Right ventricle myocardium inferior (tissue), 1 donor: Measurements from ENCODE around the gene ZDHHC5. TPM values are rescaled to one million over a fixed set of nuclear protein-coding genes. Genes with fewer than 3 reads are reported as not detected.

Source experiments
- microRNA-seq: library from miRNA; unstranded; fragments of <30 nt; microRNA quantifications from one replicate; pipeline ENCODE4 v1.2.0, GENCODE V29; 2020
- total RNA-seq: library from RNA; stranded (reverse); fragmentation: NEBNext Ultra II Directional; extraction: Animal tissue kit (Norgen Biotek cat#: 25700); gene quantifications from one replicate; pipeline ENCODE4 v1.2.1, GENCODE V29; 2021
- donor health status: DM: no; HTN: yes; CAD: no; lungs with severe emphysema.

ZDHHC5 gene
- total RNA-seq, 1 donor from 2014 or later = 44.9 TPM

Small RNA genes within 50 kb of the gene (microRNA-seq; reads per million reads assigned to microRNA genes)
- gene MIR130A = 10,313 reads per million, percentile 95 among the genes with 10 or more reads in this experiment

Other genes starting within 250 kb of the ZDHHC5 start
- 22.4 TPM for gene SLC43A3, start 241.0 kb upstream of the ZDHHC5 start, total RNA-seq
- gene RTN4RL2, start 207.6 kb upstream of the ZDHHC5 start, total RNA-seq = 1.6 TPM
- 6.4 TPM for gene SLC43A1, start 152.4 kb upstream of the ZDHHC5 start, total RNA-seq
- gene TIMM10, start 137.4 kb upstream of the ZDHHC5 start, total RNA-seq = 58.1 TPM
- not detected for gene SMTNL1, start 130.5 kb upstream of the ZDHHC5 start, total RNA-seq
- 19.2 TPM for gene UBE2L6, start 100.4 kb upstream of the ZDHHC5 start, total RNA-seq
- gene SERPING1, start 70.4 kb upstream of the ZDHHC5 start, total RNA-seq = 157 TPM
- 0.51 TPM for gene YPEL4, start 18.2 kb upstream of the ZDHHC5 start, total RNA-seq
- gene CLP1, start 10.4 kb upstream of the ZDHHC5 start, total RNA-seq = 6.2 TPM
- gene MED19, start 44.1 kb downstream of the ZDHHC5 start, total RNA-seq = 7.9 TPM
- 56.9 TPM for gene TMX2, start 44.5 kb downstream of the ZDHHC5 start, total RNA-seq
- 72.9 TPM for gene SELENOH, start 73.4 kb downstream of the ZDHHC5 start, total RNA-seq
- not detected for gene BTBD18, start 83.7 kb downstream of the ZDHHC5 start, total RNA-seq
- 67.0 TPM for gene CTNND1, start 93.7 kb downstream of the ZDHHC5 start, total RNA-seq